HCT116 (cell line): ENCODE data around the gene AADACL4. TPM values are rescaled to one million over a fixed set of nuclear protein-coding genes. Genes with fewer than 3 reads are reported as not detected.

ENCODE experiments used
- ATAC-seq: fragments of 200-7000 bp; cut with Tn5 transposase; 2 replicates; pipeline ENCODE4 v1.9.1; 2020; ENCODE audit warnings: mild to moderate bottlenecking, moderate library complexity
- BruUV-seq: library from RNA; stranded (reverse); fragments of 400-500 nt; replicated peaks from 2 replicates; lab custom pipeline; 2021; lab: Mats Ljungman, UMichigan
- CTCF ChIA-PET: fragments of 300-600 bp; sonication (Branson Sonifier 250); formaldehyde crosslinking; loops from one replicate; lab custom pipeline; 2021; ENCODE audit warnings: antibody characterized with exemption; lab: Charles Lee
- POLR2A ChIA-PET: fragments of 300-600, 350-600 bp; sonication (Branson Sonifier 250); formaldehyde crosslinking; loops from one replicate; lab custom pipeline; 2021; ENCODE audit warnings: antibody characterized with exemption; lab: Charles Lee
- RAD21 ChIA-PET, 2 experiments: fragments of 300-600 bp; sonication (Branson Sonifier 250); formaldehyde crosslinking; loops; one replicate each; lab custom pipeline; 2023; ENCODE audit warnings: low total read pairs in 2 of 2; ENCODE audit not compliant: uncharacterized antibody in 2 of 2, unreplicated experiment in 2 of 2, low non-redundant PET in 1 of 2; lab: Charles Lee
- DNase-seq: peaks from one replicate; pipeline ENCODE4 v3.0.0-alpha.2; 2010; ENCODE audit warnings: low read depth, low spot score
- H2AFZ ChIP-seq: fragments of 200-600 bp; shearing (Covaris generic), sonication (generic); 2 replicates; pipeline ENCODE4 v1.6.1; 2017; ENCODE audit warnings: low read depth, mixed run types, mixed read lengths, antibody characterized with exemption, low read length; ENCODE audit not compliant: poor library complexity, severe bottlenecking
- H3K27ac ChIP-seq: 2 replicates; pipeline ENCODE4 v1.5.1; 2012; ENCODE audit warnings: low read depth, low read length
- H3K27me3 ChIP-seq: fragments of 200-600 bp; sonication (generic); 2 replicates; pipeline ENCODE4 v1.6.1; 2016; ENCODE audit warnings: mixed run types, low read length, mixed read lengths; ENCODE audit not compliant: insufficient read depth
- H3K36me3 ChIP-seq, 2 experiments: fragments of 200-500 bp in 1 of 2; fragments of 200-600 bp in 1 of 2; sonication (Bioruptor generic) in 1 of 2; sonication (generic) in 1 of 2; 2 replicates each; pipeline versions ENCODE4 v1.5.1 to v1.6.1; 2014 to 2016; ENCODE audit warnings: low read length in 2 of 2, inconsistent platforms in 1 of 2, mixed read lengths in 1 of 2, mixed run types in 1 of 2; ENCODE audit not compliant: insufficient read depth in 2 of 2, control insufficient read depth in 1 of 2
- H3K4me1 ChIP-seq, 2 experiments: fragments of 200-600 bp in 1 of 2; sonication (generic) in 1 of 2; 2 replicates each; pipeline versions ENCODE4 v1.5.1 to v1.6.1; 2012 to 2017; ENCODE audit warnings: low read length in 2 of 2, inconsistent platforms in 1 of 2, mild to moderate bottlenecking in 1 of 2, mixed read lengths in 1 of 2, mixed run types in 1 of 2, moderate library complexity in 1 of 2; ENCODE audit not compliant: insufficient read depth in 2 of 2, control insufficient read depth in 1 of 2
- H3K4me2 ChIP-seq: fragments of 200-600 bp; sonication (generic); 2 replicates; pipeline ENCODE4 v1.6.1; 2017; ENCODE audit warnings: mixed run types, low read length, mixed read lengths
- H3K4me3 ChIP-seq, 2 experiments: fragments of 200-600 bp in 1 of 2; sonication (generic) in 1 of 2; replicated peaks in 1 of 2; 2 replicates each; pipeline ENCODE4 v1.5.1; 2011 to 2016; ENCODE audit warnings: low read length in 2 of 2, control low read depth in 1 of 2, low read depth in 1 of 2, mild to moderate bottlenecking in 1 of 2, mixed read lengths in 1 of 2, mixed run types in 1 of 2
- H3K79me2 ChIP-seq: fragments of 200-600 bp; sonication (generic); 2 replicates; pipeline ENCODE4 v1.6.1; 2017; ENCODE audit warnings: mild to moderate bottlenecking, mixed run types, low read length, moderate library complexity, mixed read lengths; ENCODE audit not compliant: insufficient read depth
- H3K9ac ChIP-seq: fragments of 200-600 bp; sonication (generic); 2 replicates; pipeline ENCODE4 v1.6.1; 2016; ENCODE audit warnings: low read length, mixed read lengths
- H3K9me2 ChIP-seq: fragments of 200-600 bp; sonication (generic), shearing (Covaris generic); 2 replicates; pipeline ENCODE4 v1.6.1; 2017; ENCODE audit warnings: mixed run types, mild to moderate bottlenecking, moderate library complexity; ENCODE audit not compliant: insufficient read depth
- H3K9me3 ChIP-seq, 2 experiments: fragments of 200-500 bp in 1 of 2; fragments of 200-600 bp in 1 of 2; sonication (Bioruptor generic) in 1 of 2; sonication (generic) in 1 of 2; 2 replicates each; pipeline ENCODE4 v1.6.1; 2014 to 2017; ENCODE audit warnings: low read length in 2 of 2, mixed read lengths in 2 of 2, inconsistent platforms in 1 of 2, low read depth in 1 of 2, mild to moderate bottlenecking in 1 of 2, mixed run types in 1 of 2, moderate library complexity in 1 of 2; ENCODE audit not compliant: control insufficient read depth in 1 of 2, insufficient read depth in 1 of 2
- H4K20me1 ChIP-seq: fragments of 200-600 bp; sonication (generic), shearing (Covaris generic); 2 replicates; pipeline ENCODE4 v1.6.1; 2017; ENCODE audit warnings: mixed run types, mild to moderate bottlenecking, moderate library complexity; ENCODE audit not compliant: insufficient read depth
- CEBPB ChIP-seq: IDR thresholded peaks from 2 replicates; pipeline ENCODE4 v1.6.1; 2012; ENCODE audit warnings: low read depth
- EGR1 ChIP-seq: IDR thresholded peaks from 2 replicates; pipeline ENCODE4 v1.6.1; 2012; ENCODE audit warnings: low read depth
- ELF1 ChIP-seq: IDR thresholded peaks from 2 replicates; pipeline ENCODE4 v1.6.1; 2012; ENCODE audit warnings: low read depth, borderline replicate concordance
- EZH2phosphoT487 ChIP-seq: fragments of 200-600 bp; IDR thresholded peaks from 2 replicates; pipeline ENCODE4 v1.6.1; 2018; ENCODE audit warnings: antibody characterized with exemption, borderline replicate concordance
- FOSL1 ChIP-seq: IDR thresholded peaks from 2 replicates; pipeline ENCODE4 v1.6.1; 2012; ENCODE audit warnings: low read depth
- JUND ChIP-seq: IDR thresholded peaks from 2 replicates; pipeline ENCODE4 v1.6.1; 2012
- POLR2AphosphoS5 ChIP-seq: IDR thresholded peaks from 2 replicates; pipeline ENCODE4 v1.6.1; 2011; ENCODE audit warnings: mild to moderate bottlenecking, low read depth, low read length, moderate library complexity
- SIN3A ChIP-seq: IDR thresholded peaks from 2 replicates; pipeline ENCODE4 v1.6.1; 2012; ENCODE audit warnings: low read depth
- SRF ChIP-seq: IDR thresholded peaks from 2 replicates; pipeline ENCODE4 v1.6.1; 2012; ENCODE audit warnings: low read depth
- TCF7L2 ChIP-seq: IDR thresholded peaks from 2 replicates; pipeline ENCODE4 v1.7.0; 2011; ENCODE audit warnings: borderline replicate concordance, inconsistent platforms; ENCODE audit not compliant: insufficient read depth, insufficient read length; ENCODE audit errors: extremely low read depth
- ZFX ChIP-seq: fragments of 450-650 bp; IDR thresholded peaks from 2 replicates; pipeline ENCODE4 v1.6.1; 2017
- ZNF274 ChIP-seq: fragments of 200-500 bp; sonication (Bioruptor generic); IDR thresholded peaks from 2 replicates; pipeline ENCODE4 v1.6.1; 2014; ENCODE audit warnings: mild to moderate bottlenecking, low read depth, low read length, inconsistent platforms
- intact Hi-C: fragments of 100-400 bp; cut with micrococcal nuclease; formaldehyde crosslinking; loops from 2 replicates; pipeline ENCODE4 v1.10.0; 2022
- total RNA-seq: library from RNA; stranded (reverse); gene quantifications from one replicate; pipeline ENCODE4 v1.2.1, GENCODE V29; 2021; ENCODE audit not compliant: unreplicated experiment
- TF ChIP-seq, protein P1 (sequence below): IDR thresholded peaks from 2 replicates; pipeline ENCODE4 v1.6.1; 2012
- TF ChIP-seq, protein P2 (sequence below): IDR thresholded peaks from 2 replicates; pipeline ENCODE4 v1.6.1; 2011; ENCODE audit warnings: mild to moderate bottlenecking, low read length, moderate library complexity; ENCODE audit not compliant: insufficient replicate concordance; ENCODE audit errors: extremely low read depth
- TF ChIP-seq, protein P3 (sequence below): IDR thresholded peaks from 2 replicates; pipeline ENCODE4 v1.6.1; 2012; ENCODE audit warnings: low read depth
- TF ChIP-seq, protein P4 (sequence below), 3 experiments: fragments of 200-600 bp in 1 of 3; sonication (generic) in 1 of 3; IDR thresholded peaks in 2 of 3; conservative IDR thresholded peaks in 1 of 3; 2 replicates each; pipeline ENCODE4 v1.5.1; 2012 to 2017; ENCODE audit warnings: low read depth in 2 of 3, low read length in 2 of 3, antibody characterized with exemption in 1 of 3, borderline replicate concordance in 1 of 3, control low read depth in 1 of 3, mild to moderate bottlenecking in 1 of 3, mixed read lengths in 1 of 3, mixed run types in 1 of 3, moderate library complexity in 1 of 3; ENCODE audit not compliant: insufficient read depth in 1 of 3
- TF ChIP-seq, protein P5 (sequence below): IDR thresholded peaks from 2 replicates; pipeline ENCODE4 v1.6.1; 2012

AADACL4 gene
- total RNA-seq, 1 experiment from 2014 or later, result not detected

- H3K4me2 ChIP-seq, result no peak overlapping the region
- H3K4me1 ChIP-seq, result peaks cover 0 to 6% of the 10 kb centered on the region in 2 experiments; a peak in 1 of 4 replicates
- POLR2A ChIA-PET, result no interaction called here
- H3K27me3 ChIP-seq, result no peaks in the 10 kb centered on the region
- RAD21 ChIA-PET, result no interaction called here
- CTCF ChIA-PET, result no interaction called here
- H3K9me2 ChIP-seq, result no peaks in the 10 kb centered on the region
- no peaks in the 10 kb centered on the region for H3K79me2 ChIP-seq
- no peak overlapping the region for H2AFZ ChIP-seq
- H3K36me3 ChIP-seq, result no peaks in the 10 kb centered on the region
- no peak for TF ChIP-seq JUND
- TF ChIP-seq, protein P1, sequence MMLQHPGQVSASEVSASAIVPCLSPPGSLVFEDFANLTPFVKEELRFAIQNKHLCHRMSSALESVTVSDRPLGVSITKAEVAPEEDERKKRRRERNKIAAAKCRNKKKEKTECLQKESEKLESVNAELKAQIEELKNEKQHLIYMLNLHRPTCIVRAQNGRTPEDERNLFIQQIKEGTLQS, result no peak
- TF ChIP-seq, protein P2, sequence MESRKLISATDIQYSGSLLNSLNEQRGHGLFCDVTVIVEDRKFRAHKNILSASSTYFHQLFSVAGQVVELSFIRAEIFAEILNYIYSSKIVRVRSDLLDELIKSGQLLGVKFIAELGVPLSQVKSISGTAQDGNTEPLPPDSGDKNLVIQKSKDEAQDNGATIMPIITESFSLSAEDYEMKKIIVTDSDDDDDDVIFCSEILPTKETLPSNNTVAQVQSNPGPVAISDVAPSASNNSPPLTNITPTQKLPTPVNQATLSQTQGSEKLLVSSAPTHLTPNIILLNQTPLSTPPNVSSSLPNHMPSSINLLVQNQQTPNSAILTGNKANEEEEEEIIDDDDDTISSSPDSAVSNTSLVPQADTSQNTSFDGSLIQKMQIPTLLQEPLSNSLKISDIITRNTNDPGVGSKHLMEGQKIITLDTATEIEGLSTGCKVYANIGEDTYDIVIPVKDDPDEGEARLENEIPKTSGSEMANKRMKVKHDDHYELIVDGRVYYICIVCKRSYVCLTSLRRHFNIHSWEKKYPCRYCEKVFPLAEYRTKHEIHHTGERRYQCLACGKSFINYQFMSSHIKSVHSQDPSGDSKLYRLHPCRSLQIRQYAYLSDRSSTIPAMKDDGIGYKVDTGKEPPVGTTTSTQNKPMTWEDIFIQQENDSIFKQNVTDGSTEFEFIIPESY, result no peak
- TF ChIP-seq EGR1, result no peak
- no peak for TF ChIP-seq ZFX
- TF ChIP-seq EZH2phosphoT487, result no peak
- TF ChIP-seq SRF, result no peak
- TF ChIP-seq CEBPB, result no peak
- TF ChIP-seq, protein P3, sequence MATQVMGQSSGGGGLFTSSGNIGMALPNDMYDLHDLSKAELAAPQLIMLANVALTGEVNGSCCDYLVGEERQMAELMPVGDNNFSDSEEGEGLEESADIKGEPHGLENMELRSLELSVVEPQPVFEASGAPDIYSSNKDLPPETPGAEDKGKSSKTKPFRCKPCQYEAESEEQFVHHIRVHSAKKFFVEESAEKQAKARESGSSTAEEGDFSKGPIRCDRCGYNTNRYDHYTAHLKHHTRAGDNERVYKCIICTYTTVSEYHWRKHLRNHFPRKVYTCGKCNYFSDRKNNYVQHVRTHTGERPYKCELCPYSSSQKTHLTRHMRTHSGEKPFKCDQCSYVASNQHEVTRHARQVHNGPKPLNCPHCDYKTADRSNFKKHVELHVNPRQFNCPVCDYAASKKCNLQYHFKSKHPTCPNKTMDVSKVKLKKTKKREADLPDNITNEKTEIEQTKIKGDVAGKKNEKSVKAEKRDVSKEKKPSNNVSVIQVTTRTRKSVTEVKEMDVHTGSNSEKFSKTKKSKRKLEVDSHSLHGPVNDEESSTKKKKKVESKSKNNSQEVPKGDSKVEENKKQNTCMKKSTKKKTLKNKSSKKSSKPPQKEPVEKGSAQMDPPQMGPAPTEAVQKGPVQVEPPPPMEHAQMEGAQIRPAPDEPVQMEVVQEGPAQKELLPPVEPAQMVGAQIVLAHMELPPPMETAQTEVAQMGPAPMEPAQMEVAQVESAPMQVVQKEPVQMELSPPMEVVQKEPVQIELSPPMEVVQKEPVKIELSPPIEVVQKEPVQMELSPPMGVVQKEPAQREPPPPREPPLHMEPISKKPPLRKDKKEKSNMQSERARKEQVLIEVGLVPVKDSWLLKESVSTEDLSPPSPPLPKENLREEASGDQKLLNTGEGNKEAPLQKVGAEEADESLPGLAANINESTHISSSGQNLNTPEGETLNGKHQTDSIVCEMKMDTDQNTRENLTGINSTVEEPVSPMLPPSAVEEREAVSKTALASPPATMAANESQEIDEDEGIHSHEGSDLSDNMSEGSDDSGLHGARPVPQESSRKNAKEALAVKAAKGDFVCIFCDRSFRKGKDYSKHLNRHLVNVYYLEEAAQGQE, result no peak
- TF ChIP-seq ZNF274, result no peak
- TF ChIP-seq ELF1, result no peak
- no peak for TF ChIP-seq FOSL1
- TF ChIP-seq, protein P4, sequence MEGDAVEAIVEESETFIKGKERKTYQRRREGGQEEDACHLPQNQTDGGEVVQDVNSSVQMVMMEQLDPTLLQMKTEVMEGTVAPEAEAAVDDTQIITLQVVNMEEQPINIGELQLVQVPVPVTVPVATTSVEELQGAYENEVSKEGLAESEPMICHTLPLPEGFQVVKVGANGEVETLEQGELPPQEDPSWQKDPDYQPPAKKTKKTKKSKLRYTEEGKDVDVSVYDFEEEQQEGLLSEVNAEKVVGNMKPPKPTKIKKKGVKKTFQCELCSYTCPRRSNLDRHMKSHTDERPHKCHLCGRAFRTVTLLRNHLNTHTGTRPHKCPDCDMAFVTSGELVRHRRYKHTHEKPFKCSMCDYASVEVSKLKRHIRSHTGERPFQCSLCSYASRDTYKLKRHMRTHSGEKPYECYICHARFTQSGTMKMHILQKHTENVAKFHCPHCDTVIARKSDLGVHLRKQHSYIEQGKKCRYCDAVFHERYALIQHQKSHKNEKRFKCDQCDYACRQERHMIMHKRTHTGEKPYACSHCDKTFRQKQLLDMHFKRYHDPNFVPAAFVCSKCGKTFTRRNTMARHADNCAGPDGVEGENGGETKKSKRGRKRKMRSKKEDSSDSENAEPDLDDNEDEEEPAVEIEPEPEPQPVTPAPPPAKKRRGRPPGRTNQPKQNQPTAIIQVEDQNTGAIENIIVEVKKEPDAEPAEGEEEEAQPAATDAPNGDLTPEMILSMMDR (IDR thresholded peaks at IDR 0.05 in 2 of 3, conservative IDR thresholded peaks at IDR 0.05 in 1 of 3; ENCODE audit: borderline replicate concordance in 1 of 3, insufficient read depth in 1 of 3, low read depth in 2 of 3, low read length in 2 of 3), result no peak
- TF ChIP-seq TCF7L2, result no peak
- TF ChIP-seq, protein P5, sequence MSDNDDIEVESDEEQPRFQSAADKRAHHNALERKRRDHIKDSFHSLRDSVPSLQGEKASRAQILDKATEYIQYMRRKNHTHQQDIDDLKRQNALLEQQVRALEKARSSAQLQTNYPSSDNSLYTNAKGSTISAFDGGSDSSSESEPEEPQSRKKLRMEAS, result no peak
- TF ChIP-seq SIN3A, result no peak
- no peak for TF ChIP-seq POLR2AphosphoS5
- ATAC-seq (no peak), DNase-seq (no peak)
- no peaks in the 10 kb centered on the region for H3K9me3 ChIP-seq
- H4K20me1 ChIP-seq, result no peaks in the 10 kb centered on the region
- BruUV-seq, result no TSS peak
- H3K27ac ChIP-seq, result no peak overlapping the region
- intact Hi-C loops, result no loop called here
- no peak overlapping the region for H3K4me3 ChIP-seq
- H3K9ac ChIP-seq, result no peak overlapping the region
Observed at GRCh38 chr1:12661606-12662219, 17.8 kb downstream of the AADACL4 start.
